Hematopoietic multipotent progenitor cell (in vitro differentiated cells): Measurements from ENCODE around the gene LMAN2L. TPM values are rescaled to one million over a fixed set of nuclear protein-coding genes. Genes with fewer than 3 reads are reported as not detected.

Experiments
- DNase-seq, 3 donors: peaks; one replicate each; pipeline ENCODE4 v3.0.0-alpha.2; 2011 to 2015; ENCODE audit warnings: low read depth in 2 of 3, low spot score in 2 of 3
- total RNA-seq: library from RNA; depleted of rRNA; stranded (reverse); fragments of >200 nt; gene quantifications from one replicate; pipeline ENCODE4 v1.2.3, GENCODE V29; 2012

LMAN2L gene
- total RNA-seq, 1 donor: 19.7 TPM

- no peak for DNase-seq
Measured at GRCh38 chr2:96662360-96662759, 77.5 kb downstream of the LMAN2L start.

- no peak for DNase-seq
Measured at GRCh38 chr2:96661324-96661723, 78.5 kb downstream of the LMAN2L start.

DNA sequence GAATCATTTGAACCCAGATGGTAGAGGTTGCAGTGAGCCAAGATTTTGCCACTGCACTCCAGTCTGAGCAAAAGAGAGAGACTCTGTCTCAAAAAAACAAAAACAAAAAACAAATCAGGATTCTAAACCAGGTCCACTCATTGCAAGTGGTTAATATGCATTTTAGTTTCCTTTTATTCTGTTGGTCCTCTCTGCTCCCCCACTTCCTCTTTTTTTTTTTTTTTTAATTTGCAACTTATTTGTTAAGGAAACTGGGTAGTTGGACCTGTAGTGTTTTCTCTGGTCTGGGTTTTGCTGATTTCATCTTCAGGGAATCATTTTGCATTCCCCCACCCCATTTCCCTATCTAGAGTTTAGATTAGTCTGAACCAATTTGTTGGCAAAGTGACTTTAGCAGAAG lies 83.3 kb downstream of the LMAN2L start:
- peak in 2 of 3 donors; percentile 36 to 71 for DNase-seq

Other genes starting within 250 kb of the LMAN2L start
- gene NEURL3, start 234.7 kb downstream of the LMAN2L start, total RNA-seq: 0.27 TPM
- 37.4 TPM for gene ARID5A, start 203.3 kb downstream of the LMAN2L start, total RNA-seq
- 72.7 TPM for gene KANSL3, start 101.8 kb downstream of the LMAN2L start, total RNA-seq
- not detected for gene FER1L5, start 97.3 kb downstream of the LMAN2L start, total RNA-seq
- gene CNNM4, start 20.8 kb upstream of the LMAN2L start, total RNA-seq: 16.4 TPM
- 34.5 TPM for gene CNNM3, start 76.2 kb upstream of the LMAN2L start, total RNA-seq
- 6.2 TPM for gene ANKRD23, start 104.0 kb upstream of the LMAN2L start, total RNA-seq
- gene ANKRD39, start 118.0 kb upstream of the LMAN2L start, total RNA-seq: 11.8 TPM
- gene SEMA4C, start 130.0 kb upstream of the LMAN2L start, total RNA-seq: 26.1 TPM
- 15.1 TPM for gene FAM178B, start 246.5 kb upstream of the LMAN2L start, total RNA-seq